Endothelial cell of umbilical vein (primary cell): ENCODE measurements around the gene AQP3.

Experiments
- CTCF ChIP-seq, 2 donors: IDR thresholded peaks; 1 replicate in 1 of 2; 2 replicates in 1 of 2; pipeline ENCODE4 v1.5.1; 2011; ENCODE audit warnings: low read length in 2 of 2, mild to moderate bottlenecking in 2 of 2, moderate library complexity in 2 of 2, control low read depth in 1 of 2, inconsistent platforms in 1 of 2, low read depth in 1 of 2; ENCODE audit not compliant: insufficient read depth in 1 of 2; ENCODE audit errors: extremely low read depth in 1 of 2
- EZH2 ChIP-seq: IDR thresholded peaks from 2 replicates; pipeline ENCODE4 v1.6.1; 2012; ENCODE audit warnings: borderline replicate concordance, low read depth, mild to moderate bottlenecking, moderate library complexity, low read length, inconsistent platforms; ENCODE audit not compliant: severe bottlenecking
- FOS ChIP-seq: IDR thresholded peaks from 2 replicates; pipeline ENCODE4 v1.6.1; 2011; ENCODE audit warnings: mild to moderate bottlenecking, low read length, moderate library complexity, borderline replicate concordance; ENCODE audit not compliant: insufficient read depth
- GATA2 ChIP-seq: IDR thresholded peaks from 2 replicates; pipeline ENCODE4 v1.7.0; 2011; ENCODE audit warnings: low read depth, mild to moderate bottlenecking, moderate library complexity, mixed read lengths, low read length; ENCODE audit not compliant: insufficient read length, insufficient read depth
- JUN ChIP-seq: IDR thresholded peaks from 2 replicates; pipeline ENCODE4 v1.6.1; 2011; ENCODE audit warnings: borderline replicate concordance, low read depth; ENCODE audit not compliant: insufficient read length, insufficient read depth
- MYC ChIP-seq: IDR thresholded peaks from one replicate; pipeline ENCODE4 v1.6.1; 2011; ENCODE audit warnings: mild to moderate bottlenecking, low read depth, low read length
- POLR2A ChIP-seq: IDR thresholded peaks from 2 replicates; pipeline ENCODE4 v1.6.1; 2012; ENCODE audit warnings: low read depth, mild to moderate bottlenecking, control low read depth, low read length
- POLR2AphosphoS5 ChIP-seq: IDR thresholded peaks from 2 replicates; pipeline ENCODE4 v1.6.1; 2012; ENCODE audit warnings: low read depth, mild to moderate bottlenecking, control low read depth, low read length, moderate library complexity; ENCODE audit not compliant: insufficient read depth
- TF ChIP-seq, protein P1 (sequence below): IDR thresholded peaks from 2 replicates; pipeline ENCODE4 v1.6.1; 2011; ENCODE audit not compliant: insufficient read depth, insufficient read length

DNA sequence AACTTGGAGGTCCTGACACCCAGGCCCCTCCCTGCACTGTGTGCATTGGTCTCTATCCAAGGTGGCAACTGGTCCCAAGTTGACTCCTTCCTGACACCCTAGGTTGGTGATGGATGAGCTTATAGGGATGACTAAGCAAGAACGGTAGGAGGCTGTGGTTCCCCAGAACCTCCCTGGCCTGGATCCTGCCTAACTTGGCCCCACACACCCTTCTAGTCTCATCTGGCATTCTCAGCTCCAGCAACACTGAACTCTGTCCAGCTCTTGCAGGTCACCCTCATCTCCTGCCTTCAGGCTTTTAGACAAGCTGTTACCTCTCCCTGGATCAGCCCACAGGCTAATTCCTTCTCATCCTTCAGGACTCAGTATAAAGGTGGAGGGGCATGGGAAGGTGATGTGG lies 16.5 kb downstream of the AQP3 start:
- TF ChIP-seq CTCF (IDR thresholded peaks at IDR 0.05; ENCODE audit: extremely low read depth in 1 of 2, insufficient read depth in 1 of 2, low read depth in 1 of 2, low read length in 2 of 2) (no peak), EZH2 (no peak), POLR2AphosphoS5 (no peak), FOS (no peak), JUN (no peak), GATA2 (no peak), POLR2A (no peak), MYC (no peak)
- TF ChIP-seq, protein P1, sequence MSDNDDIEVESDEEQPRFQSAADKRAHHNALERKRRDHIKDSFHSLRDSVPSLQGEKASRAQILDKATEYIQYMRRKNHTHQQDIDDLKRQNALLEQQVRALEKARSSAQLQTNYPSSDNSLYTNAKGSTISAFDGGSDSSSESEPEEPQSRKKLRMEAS: no peak
